UCSD-AML1 (cell line): ENCODE results near the gene CRELD2.

ENCODE experiments used
- DNase-seq: peaks from one replicate; lab custom pipeline; 2025; ENCODE audit not compliant: unreplicated experiment; lab: John Stamatoyannopoulos, UW

CRELD2 gene

DNA sequence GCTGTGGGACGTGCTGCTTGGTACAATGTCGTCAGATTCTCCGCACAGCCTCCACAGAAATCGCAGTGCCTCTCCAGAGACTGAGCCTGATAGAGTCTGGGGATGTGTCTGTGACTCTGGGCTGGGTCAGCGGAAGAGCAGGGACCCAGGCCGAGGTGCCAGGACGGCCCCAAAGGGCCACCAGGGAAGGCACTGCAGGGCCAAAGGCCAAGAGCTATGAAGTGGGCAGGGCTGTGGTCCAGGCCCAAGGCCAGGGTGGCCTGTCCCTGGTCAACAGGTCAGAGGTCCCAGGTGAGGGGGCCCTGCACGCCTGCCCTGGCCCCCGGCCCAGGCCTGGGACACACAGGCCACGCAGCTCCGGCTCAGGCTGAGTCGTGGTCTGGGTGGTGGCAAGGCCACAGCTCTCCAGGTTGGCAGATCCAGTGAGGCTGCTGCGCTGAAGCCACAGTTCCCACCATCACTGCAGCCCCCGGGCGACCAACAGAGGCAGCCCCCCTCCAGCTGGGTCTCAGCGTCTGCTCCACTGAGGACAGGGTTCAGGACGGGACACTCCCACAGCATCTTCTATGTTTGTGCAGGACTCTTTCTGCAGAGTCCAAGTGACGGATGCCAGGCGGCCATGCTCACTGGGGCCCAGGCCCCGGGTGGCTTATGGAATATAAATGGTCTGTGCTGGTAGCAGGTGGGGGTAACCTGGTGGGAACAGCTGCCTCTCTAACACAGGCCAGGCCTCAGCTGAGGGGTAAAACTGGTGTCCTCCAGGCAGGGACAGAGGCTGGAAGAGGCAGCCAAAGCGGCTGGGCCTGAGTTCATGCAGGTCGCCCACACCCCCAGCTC is 37.4 kb downstream of the CRELD2 start:
- no peak for DNase-seq

DNA sequence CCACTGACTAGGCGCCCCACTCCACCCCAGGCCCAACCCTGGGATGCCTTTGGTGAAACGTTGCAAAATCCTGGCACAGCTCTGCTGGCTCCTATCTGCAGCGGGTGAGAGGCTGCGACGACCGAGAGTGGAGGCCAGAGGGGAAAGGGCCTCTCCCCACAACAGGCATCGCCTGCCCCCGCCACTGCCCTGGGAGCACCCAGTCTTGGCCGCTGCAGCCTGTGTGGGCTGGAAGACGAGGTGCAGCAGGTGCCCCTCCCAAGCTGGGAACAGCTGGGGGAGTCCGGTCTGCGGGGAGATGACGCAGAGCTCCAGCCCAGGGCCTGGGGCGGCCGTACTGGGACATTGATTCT is 38.0 kb downstream of the CRELD2 start:
- no peak for DNase-seq

DNA sequence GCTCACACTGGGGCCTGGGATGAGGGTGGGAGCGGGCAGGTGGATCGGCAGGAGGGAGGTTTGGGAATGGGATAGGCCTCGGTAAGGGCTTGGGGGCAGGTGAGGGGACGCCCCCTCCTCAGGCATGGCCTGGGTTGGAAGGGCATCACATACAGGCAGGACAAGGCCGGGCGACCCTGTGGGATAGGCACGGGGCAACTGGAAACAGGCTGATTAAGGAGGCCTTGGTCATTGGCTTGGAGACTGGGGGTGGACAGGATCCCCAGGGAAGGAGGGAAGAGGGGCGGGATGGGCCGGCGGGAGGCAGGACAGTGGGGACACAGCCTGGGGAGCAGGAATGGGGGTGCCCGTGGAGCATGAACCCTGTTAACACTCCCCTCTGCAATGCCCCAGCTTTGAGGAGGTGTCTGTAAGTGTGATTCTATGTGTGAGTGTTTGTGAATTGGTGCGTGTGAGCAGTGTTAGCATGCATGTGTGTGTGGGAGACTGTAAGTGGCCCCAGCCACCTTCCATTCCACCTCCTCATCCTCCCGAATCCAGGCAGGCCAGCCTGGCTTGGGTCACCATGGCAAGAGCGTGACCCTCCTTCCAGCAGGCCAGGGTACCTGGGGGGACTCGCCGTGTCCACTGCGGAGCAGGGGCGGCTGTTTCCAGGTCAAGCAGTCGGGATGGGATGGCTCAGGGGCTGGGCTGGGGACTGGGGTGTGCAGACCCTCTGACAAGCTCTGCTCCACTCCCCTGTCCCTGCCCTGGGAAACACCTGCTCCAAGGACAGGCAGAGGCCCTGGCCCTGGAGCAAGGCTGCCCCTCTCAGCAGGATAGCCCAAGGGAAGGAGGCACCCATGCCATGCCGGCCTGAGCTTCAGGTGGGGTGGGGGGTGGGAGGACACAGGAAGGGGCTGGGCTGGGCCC is 38.7 kb downstream of the CRELD2 start:
- DNase-seq, result no peak

DNA sequence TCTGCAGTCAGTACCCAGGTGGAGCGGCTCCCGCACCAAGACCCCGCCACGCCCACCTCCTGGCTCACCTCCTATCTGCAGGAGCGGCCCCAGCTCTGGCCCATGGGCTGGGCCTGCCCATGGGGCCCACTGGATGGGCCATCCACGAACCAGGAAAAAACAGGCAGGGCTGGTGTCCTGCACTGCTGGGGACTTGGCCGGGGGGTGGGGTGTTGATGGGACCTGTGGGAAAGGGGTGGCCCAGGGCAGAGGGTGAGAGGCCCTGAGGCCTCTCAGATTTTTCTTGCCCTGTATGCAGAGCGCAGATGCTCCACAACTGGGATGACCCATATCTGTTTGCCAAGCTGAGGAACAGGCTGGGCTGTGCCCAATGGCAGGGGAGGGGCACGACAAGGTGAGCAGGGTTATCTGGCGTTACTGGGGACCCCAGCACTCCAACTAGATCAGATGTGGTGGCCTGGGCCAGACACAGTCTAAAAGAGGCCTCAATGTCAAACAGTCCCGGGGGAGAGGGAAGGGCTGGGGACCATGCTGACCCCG is 39.5 kb downstream of the CRELD2 start:
- no peak for DNase-seq

DNA sequence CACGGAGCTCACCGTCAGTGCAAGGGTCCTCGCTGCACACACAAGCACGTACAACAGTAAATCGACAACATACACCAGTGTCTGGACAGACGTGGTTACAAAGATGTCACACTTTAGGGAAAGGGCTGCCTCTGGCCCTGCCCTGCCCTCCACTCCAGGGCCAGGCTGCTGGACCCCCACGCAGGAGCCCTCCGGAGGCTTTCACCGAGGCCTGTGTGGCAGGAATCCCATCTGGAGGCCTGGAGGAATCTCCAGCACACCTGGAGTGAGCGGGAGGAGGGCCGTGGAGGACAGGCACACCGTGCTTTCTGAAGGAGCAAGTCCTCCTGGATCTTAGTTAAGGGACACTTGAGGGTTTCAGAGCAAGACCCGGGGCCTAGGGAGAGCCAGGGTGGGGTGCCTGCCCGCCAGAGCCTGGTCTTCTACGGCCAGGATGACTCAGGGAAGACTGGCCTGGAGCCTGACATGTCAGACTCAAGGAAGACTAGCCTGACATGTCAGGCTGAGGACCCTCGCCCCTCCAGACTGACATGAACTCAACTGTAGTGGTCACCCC is 40.0 kb downstream of the CRELD2 start:
- no peak for DNase-seq

DNA sequence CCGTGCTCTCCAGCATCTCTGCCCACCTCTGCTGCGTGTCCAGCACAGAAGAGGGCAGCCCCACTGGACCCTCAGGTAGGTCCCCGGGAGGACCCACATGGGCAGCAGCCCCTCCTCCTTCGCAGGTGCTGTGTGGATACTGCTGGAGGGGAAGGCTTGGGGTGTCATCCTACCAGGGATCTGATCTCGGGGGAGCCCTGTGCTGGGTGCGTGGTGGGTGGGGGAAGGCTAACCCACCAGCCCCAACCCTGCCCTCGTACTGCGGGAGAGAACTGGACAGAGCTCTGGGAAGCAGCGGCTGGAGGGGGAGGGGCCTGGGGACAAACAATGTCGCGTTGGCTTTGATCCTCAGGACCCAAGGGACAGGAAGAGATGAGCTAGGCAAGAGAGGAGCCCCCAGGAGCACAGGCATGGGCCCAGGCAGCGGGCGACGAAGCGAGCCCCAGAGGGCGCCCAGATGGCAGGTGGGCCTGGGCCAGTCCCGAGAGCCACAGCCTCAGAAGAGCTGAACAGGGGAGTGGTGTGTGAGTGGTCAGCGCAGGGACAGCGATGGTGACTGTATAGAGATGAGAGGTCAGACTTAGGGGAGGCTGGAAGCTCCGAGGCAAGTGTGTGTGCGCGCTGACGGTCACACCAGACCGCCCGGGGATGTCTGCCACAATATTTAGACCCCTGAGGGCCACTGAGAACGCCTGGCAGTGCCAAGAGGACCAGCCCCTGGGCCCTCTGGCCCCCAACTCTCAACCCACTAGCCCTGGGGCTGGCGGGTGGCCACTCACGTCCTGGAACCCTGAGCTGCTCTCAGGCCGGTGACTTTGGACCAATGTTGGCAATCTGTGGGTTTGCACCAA is 40.7 kb downstream of the CRELD2 start:
- no peak for DNase-seq

DNA sequence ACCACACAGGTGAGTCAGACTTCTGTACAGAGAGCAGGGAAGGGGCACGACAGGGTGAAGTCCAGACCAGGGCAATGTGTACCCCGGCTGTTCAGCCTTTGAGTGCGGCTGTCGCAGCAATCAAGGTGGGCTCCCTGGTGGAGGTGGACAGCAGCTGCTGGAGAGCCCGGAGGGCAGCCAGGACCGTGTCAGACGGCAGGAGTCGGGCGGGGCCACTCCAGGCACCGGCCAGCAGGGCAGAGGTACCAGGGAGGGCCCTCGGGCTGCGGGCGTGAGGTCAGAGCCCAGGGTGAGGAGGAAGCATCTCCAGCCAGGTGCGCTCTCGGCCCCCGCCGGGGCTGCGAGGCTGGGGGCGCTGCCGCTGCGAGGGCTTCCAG is 41.3 kb downstream of the CRELD2 start:
- DNase-seq, result no peak

DNA sequence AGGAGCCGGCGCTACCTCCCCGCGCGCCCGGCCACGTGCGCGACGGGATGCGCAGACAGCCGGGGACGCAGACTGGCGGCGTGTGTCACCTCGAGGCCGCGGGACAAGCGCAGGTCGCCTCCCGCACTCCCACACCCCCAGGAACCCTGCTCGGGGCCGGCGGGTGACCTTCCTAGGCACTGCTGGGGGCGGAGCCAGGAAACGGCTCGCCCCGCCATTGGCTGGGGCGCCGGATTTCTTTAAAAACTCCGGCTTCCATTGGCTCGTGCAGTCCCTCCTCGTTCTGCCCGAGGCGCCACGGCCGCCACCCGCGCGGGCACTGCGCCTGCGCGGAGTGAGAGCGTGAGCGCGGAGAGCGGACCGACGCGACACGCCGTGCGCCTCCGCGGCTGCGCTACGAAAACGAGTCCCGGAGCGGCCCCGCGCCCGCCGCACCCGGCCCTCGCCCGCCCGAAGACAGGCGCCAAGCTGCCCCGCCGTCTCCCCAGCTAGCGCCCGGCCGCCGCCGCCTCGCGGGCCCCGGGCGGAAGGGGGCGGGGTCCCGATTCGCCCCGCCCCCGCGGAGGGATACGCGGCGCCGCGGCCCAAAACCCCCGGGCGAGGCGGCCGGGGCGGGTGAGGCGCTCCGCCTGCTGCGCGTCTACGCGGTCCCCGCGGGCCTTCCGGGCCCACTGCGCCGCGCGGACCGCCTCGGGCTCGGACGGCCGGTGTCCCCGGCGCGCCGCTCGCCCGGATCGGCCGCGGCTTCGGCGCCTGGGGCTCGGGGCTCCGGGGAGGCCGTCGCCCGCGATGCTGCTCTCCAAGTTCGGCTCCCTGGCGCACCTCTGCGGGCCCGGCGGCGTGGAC is 41.9 kb downstream of the CRELD2 start, which contains the start of gene PIM3:
Gene PIM3, plus strand, starts transcription at position 614 of the 846 bp plus-strand sequence. Its CDS starts 176 bp downstream, at position 790.
- DNase-seq, result peak; percentile 98

DNA sequence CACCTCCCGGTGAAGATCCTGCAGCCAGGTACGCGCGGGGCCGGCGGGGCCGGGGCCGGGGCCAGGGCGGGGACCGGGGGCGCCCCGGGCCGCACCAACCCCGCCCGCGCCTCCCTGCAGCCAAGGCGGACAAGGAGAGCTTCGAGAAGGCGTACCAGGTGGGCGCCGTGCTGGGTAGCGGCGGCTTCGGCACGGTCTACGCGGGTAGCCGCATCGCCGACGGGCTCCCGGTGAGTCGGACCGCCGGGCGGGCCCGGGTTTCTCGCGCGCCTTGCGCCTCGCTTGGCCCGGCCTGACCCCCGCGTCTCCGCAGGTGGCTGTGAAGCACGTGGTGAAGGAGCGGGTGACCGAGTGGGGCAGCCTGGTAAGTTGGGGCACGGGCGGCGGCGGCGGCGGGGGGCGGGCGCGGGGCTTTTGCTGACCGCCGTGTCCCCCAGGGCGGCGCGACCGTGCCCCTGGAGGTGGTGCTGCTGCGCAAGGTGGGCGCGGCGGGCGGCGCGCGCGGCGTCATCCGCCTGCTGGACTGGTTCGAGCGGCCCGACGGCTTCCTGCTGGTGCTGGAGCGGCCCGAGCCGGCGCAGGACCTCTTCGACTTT is 42.7 kb downstream of the CRELD2 start:
- no peak for DNase-seq

DNA sequence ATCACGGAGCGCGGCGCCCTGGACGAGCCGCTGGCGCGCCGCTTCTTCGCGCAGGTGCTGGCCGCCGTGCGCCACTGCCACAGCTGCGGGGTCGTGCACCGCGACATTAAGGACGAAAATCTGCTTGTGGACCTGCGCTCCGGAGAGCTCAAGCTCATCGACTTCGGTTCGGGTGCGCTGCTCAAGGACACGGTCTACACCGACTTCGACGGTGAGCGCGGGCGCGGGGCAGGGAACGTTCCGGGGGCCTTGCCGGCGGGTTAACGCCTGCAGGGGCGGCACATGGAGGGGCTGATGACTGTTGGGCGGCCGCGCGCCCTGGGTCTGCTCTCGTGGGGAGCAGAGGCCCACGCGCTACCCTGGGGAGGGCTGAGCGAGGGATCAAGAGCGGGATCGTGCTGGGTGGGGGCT is 43.2 kb downstream of the CRELD2 start:
- no peak for DNase-seq

DNA sequence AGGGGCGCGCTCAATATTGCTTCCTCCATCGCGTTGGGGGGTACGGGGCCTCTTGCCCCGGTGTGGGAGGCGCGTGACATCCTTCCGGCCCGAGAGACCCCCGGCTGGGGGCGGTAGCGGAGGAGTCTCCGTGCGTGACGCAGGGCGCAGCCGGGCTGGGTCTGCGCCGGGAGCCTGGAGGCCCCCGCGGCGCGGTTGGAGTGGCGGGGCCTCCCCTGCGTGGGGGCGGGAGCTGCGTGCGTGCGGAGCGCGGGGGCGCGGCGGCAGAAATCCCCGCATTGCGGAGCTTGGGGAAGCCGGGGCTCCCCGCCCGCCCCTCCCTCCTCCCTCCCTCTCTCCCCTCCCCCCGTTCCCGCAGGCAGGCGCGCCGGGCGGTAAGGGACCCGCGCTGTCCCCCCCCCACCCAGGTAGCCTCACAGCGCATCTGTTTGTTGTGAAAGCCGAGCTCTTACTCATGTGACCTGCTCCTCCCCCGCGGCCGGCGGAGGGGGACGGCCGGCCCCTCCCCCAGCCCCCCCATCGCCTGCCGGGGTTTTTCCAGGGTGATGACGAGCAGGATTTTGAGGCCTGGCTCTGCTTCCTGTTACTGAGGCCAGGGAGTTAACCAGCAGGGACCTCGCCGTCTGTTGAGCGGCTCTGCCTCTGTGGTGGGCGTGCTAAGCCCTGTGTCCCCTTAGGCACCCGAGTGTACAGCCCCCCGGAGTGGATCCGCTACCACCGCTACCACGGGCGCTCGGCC is 43.7 kb downstream of the CRELD2 start:
- peak; percentile 84 for DNase-seq

DNA sequence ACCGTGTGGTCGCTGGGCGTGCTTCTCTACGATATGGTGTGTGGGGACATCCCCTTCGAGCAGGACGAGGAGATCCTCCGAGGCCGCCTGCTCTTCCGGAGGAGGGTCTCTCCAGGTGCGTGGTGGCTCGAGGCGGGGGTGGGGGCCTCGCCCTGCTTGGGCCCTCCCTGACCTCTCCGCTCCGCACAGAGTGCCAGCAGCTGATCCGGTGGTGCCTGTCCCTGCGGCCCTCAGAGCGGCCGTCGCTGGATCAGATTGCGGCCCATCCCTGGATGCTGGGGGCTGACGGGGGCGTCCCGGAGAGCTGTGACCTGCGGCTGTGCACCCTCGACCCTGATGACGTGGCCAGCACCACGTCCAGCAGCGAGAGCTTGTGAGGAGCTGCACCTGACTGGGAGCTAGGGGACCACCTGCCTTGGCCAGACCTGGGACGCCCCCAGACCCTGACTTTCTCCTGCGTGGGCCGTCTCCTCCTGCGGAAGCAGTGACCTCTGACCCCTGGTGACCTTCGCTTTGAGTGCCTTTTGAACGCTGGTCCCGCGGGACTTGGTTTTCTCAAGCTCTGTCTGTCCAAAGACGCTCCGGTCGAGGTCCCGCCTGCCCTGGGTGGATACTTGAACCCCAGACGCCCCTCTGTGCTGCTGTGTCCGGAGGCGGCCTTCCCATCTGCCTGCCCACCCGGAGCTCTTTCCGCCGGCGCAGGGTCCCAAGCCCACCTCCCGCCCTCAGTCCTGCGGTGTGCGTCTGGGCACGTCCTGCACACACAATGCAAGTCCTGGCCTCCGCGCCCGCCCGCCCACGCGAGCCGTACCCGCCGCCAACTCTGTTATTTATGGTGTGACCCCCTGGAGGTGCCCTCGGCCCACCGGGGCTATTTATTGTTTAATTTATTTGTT is 44.6 kb downstream of the CRELD2 start:
- DNase-seq, result no peak

DNA sequence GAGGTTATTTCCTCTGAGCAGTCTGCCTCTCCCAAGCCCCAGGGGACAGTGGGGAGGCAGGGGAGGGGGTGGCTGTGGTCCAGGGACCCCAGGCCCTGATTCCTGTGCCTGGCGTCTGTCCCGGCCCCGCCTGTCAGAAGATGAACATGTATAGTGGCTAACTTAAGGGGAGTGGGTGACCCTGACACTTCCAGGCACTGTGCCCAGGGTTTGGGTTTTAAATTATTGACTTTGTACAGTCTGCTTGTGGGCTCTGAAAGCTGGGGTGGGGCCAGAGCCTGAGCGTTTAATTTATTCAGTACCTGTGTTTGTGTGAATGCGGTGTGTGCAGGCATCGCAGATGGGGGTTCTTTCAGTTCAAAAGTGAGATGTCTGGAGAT is 45.2 kb downstream of the CRELD2 start:
- DNase-seq, result no peak

DNA sequence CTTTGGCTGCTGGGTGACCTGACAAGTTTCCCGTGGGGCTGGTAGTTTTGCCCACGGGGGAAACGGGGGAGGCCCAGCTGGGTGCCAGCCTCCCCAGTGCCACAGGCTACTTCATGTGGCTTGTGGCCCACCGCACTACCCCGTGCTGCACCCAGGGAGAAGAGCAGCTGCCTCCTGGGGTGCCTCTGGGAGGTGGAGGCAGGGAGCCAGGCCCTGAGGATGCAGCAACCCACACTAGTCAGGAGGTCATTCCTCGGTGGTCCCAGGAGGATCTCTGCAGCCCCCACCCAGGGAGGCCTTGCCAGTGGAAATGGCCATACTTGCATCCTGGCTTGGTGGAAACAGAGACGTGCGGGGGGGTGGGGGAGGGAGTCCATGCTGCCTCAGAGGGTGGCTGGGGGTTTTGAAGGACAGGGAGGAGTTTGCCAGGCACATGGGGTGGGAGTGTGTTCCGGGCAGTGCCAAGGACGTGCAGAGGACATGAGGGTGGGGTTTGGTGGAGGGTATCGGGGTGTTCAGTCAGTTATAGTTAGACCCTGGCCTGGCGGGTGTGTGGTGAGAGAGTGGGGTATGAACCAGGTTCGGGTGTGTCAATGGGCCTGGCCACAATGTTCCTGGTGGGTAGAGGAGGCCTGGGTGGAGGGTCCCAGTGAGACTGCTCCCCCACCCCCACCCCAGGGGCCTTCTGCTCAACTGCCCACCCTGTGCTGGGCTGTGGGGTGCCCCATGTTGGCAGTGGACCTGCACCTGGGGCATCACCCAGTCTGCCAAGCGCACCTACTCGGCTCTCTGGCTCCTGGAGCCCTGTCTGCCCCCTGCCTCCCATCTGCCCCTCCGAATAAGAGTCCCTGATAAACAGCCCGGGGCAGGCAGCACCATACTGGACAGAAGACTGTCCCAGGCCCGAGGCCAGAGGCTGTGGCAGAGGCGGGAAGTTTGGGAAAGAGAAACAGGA is 46.0 kb downstream of the CRELD2 start:
- no peak for DNase-seq

DNA sequence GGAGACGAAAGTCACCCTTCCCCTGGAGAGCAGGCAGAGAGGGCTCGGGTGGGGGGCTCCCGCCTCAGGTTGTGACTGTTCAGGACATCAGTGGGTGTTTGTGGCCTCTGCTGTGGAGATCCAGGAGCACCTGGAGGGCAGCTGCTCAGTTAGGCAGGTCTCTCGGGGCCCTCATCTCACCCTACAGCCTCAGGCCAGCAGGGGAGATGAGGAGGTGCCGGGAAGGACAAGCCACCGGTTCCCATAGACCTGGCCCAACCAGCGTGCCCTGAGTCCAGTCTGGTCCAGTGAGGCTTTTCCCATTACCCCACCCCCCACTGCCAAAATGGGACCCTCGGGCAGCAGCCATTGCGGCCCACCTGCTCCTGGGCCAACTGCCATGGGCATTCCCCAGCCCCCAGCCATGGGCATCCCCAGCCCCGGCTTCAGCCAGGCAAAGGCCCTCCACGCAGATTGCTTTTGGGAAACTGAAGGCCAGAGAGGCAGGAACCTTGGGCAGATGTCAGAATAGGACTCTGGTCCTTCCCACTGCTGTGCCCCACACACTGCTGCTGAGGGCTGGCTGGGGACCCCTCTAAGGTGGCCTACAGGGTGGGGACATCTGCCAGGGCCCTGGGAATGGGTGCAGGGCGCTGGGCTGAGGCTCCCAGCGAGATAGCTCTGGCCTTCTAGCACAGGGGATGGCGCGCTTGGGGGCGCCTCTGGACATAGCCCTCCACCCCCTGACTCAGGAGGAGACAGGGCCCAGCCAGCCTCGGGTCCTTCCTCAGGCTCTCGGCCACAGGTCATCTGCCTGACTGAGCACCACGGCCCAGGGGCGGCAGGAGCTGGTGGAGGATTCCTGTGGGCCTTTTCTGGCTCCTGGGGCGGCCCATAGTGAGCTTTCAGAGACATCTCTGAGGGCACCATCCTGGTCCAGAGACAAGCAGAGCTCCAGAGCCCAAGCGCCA is 46.9 kb downstream of the CRELD2 start:
- no peak for DNase-seq
